ENCODE measurements around the gene ANKRD16.
"Not testable (repeated sequence)": the region's sequence is repeated elsewhere in the genome, so short reads cannot be mapped to it uniquely, and the experiment has no call there.

ANKRD16 gene

GRCh38 chr10:5844345-5845055 lies 45.2 kb downstream of the ANKRD16 start:
- DNase-seq: no peak
- TF ChIP-seq CTCF (IDR thresholded peaks at IDR 0.05; ENCODE audit: low read depth, low read length, missing control alignments): no peak
- in situ Hi-C loops (cut with HindIII; ENCODE audit: low pct_ligation_motif_present, low sequenced_read_pairs): no loop called here
- no peak overlapping the region for H3K4me3 ChIP-seq (ENCODE audit: low read depth, low read length)
- H3K27ac ChIP-seq: no peak overlapping the region
- no peaks in the 10 kb centered on the region for H3K36me3 ChIP-seq (replicated peaks)
- H3K27me3 ChIP-seq (replicated peaks): no peaks in the 10 kb centered on the region

- no peaks in the 10 kb centered on the region for H3K36me3 ChIP-seq (replicated peaks)
- no peak for DNase-seq
- TF ChIP-seq CTCF (IDR thresholded peaks at IDR 0.05; ENCODE audit: low read depth, low read length, missing control alignments): no peak
- H3K4me3 ChIP-seq (ENCODE audit: low read depth, low read length): no peak overlapping the region
- no peak overlapping the region for H3K27ac ChIP-seq
- no peaks in the 10 kb centered on the region for H3K27me3 ChIP-seq (replicated peaks)
- in situ Hi-C loops (cut with HindIII; ENCODE audit: low pct_ligation_motif_present, low sequenced_read_pairs): no loop called here
Measured at GRCh38 chr10:5843686-5844344, 45.9 kb downstream of the ANKRD16 start.

- DNase-seq: no peak
- H3K27ac ChIP-seq: no peak overlapping the region
- in situ Hi-C loops (cut with HindIII; ENCODE audit: low pct_ligation_motif_present, low sequenced_read_pairs): no loop called here
Measured at GRCh38 chr10:5841965-5842364, 47.7 kb downstream of the ANKRD16 start.

GRCh38 chr10:5840314-5841307 lies 49.1 kb downstream of the ANKRD16 start:
- H3K27me3 ChIP-seq (replicated peaks): no peaks in the 10 kb centered on the region
- in situ Hi-C loops (cut with HindIII; ENCODE audit: low pct_ligation_motif_present, low sequenced_read_pairs): no loop called here
- no peaks in the 10 kb centered on the region for H3K36me3 ChIP-seq (replicated peaks)
- no peak overlapping the region for H3K27ac ChIP-seq
- no peak for TF ChIP-seq CTCF (IDR thresholded peaks at IDR 0.05; ENCODE audit: low read depth, low read length, missing control alignments)
- DNase-seq: peak; percentile 61
- peak overlapping the region; percentile 31 for H3K4me3 ChIP-seq (ENCODE audit: low read depth, low read length)

More at GRCh38 chr10:5841965-5842364, 47.7 kb downstream of the ANKRD16 start:
- Histone ChIP-seq H3K36me3 (replicated peaks) (no peaks in the 10 kb centered on the region), H3K4me3 (ENCODE audit: low read depth, low read length) (no peak overlapping the region), H3K27me3 (replicated peaks) (no peaks in the 10 kb centered on the region)
- no peak for TF ChIP-seq CTCF (IDR thresholded peaks at IDR 0.05; ENCODE audit: low read depth, low read length, missing control alignments)

GRCh38 chr10:5836181-5836580 lies 53.5 kb downstream of the ANKRD16 start:
- DNase-seq; H3K27me3 ChIP-seq (replicated peaks); H3K36me3 ChIP-seq (replicated peaks); in situ Hi-C loops (cut with HindIII; ENCODE audit: low pct_ligation_motif_present, low sequenced_read_pairs); H3K4me3 ChIP-seq (ENCODE audit: low read depth, low read length); H3K27ac ChIP-seq: not testable (repeated sequence)

Measured in brain microvascular endothelial cell (primary cell).